Measurements from ENCODE around the gene C11orf52.

The C11orf52 gene

GRCh38 chr11:111921541-111922230 is 3.0 kb downstream of the C11orf52 start:
- TF ChIP-seq CTCF (conservative IDR thresholded peaks at IDR 0.05; ENCODE audit: low read depth, low read length) = no peak
- DNase-seq (ENCODE audit: low read depth) = no peak
- no peak overlapping the region for H3K4me3 ChIP-seq (ENCODE audit: low read depth, low read length)

- peak; percentile 89 for DNase-seq (ENCODE audit: low read depth)
- no peak overlapping the region for H3K4me3 ChIP-seq (ENCODE audit: low read depth, low read length)
- no peak for TF ChIP-seq CTCF (conservative IDR thresholded peaks at IDR 0.05; ENCODE audit: low read depth, low read length)
These were observed 4.1 kb downstream of the C11orf52 start for GRCh38 chr11:111922803-111923202.

GRCh38 chr11:111923351-111923788 is 4.7 kb downstream of the C11orf52 start:
- peak; percentile 50 for DNase-seq (ENCODE audit: low read depth)
- H3K4me3 ChIP-seq (ENCODE audit: low read depth, low read length) = no peak overlapping the region
- TF ChIP-seq CTCF (conservative IDR thresholded peaks at IDR 0.05; ENCODE audit: low read depth, low read length) = no peak

GRCh38 chr11:111923951-111924350 is 5.2 kb downstream of the C11orf52 start:
- DNase-seq (ENCODE audit: low read depth) = no peak
- TF ChIP-seq CTCF (conservative IDR thresholded peaks at IDR 0.05; ENCODE audit: low read depth, low read length) = no peak
- H3K4me3 ChIP-seq (ENCODE audit: low read depth, low read length) = no peak overlapping the region

GRCh38 chr11:111925953-111926352 is 7.2 kb downstream of the C11orf52 start:
- TF ChIP-seq CTCF (conservative IDR thresholded peaks at IDR 0.05; ENCODE audit: low read depth, low read length) = no peak
- H3K4me3 ChIP-seq (ENCODE audit: low read depth, low read length) = no peak overlapping the region
- no peak for DNase-seq (ENCODE audit: low read depth)

GRCh38 chr11:111926505-111927391 is 8.0 kb downstream of the C11orf52 start:
- DNase-seq (ENCODE audit: low read depth) = peak; percentile 99
- TF ChIP-seq CTCF (conservative IDR thresholded peaks at IDR 0.05; ENCODE audit: low read depth, low read length) = peak; percentile 16
- H3K4me3 ChIP-seq (ENCODE audit: low read depth, low read length) = peak overlapping the region; percentile 60
